Measurements from ENCODE around the gene ABHD17A.
A peak's percentile ranks its signal among the peaks of the same experiment; 100 is the strongest.

Gene ABHD17A

GRCh38 chr19:1849886-1850398, 35.4 kb downstream of the ABHD17A start:
- peaks cover 26% of the 10 kb centered on the region for H3K4me1 ChIP-seq (ENCODE audit: insufficient read depth, insufficient read length)
- no peak for TF ChIP-seq ZNF274 (IDR thresholded peaks at IDR 0.05; ENCODE audit: low read depth, low read length)
- no peak for TF ChIP-seq SUZ12 (IDR thresholded peaks at IDR 0.05; ENCODE audit: extremely low read depth, insufficient read depth, insufficient read length)
- TF ChIP-seq YY1 (IDR thresholded peaks at IDR 0.05; ENCODE audit: insufficient read depth, insufficient read length), result no peak
- H3K36me3 ChIP-seq (ENCODE audit: insufficient read depth, insufficient read length, low read length), result peaks cover 43% of the 10 kb centered on the region
- H3K27me3 ChIP-seq (ENCODE audit: insufficient read depth, insufficient read length), result no peaks in the 10 kb centered on the region
- H3K9ac ChIP-seq (ENCODE audit: insufficient read length, low read depth), result no peak overlapping the region
- no peak for DNase-seq (ENCODE audit: low read depth, low spot score)
- no peak overlapping the region for H3K4me3 ChIP-seq (ENCODE audit: insufficient read length, low read depth)
- H3K9me3 ChIP-seq (ENCODE audit: insufficient read depth, low read length), result no peaks in the 10 kb centered on the region

DNA sequence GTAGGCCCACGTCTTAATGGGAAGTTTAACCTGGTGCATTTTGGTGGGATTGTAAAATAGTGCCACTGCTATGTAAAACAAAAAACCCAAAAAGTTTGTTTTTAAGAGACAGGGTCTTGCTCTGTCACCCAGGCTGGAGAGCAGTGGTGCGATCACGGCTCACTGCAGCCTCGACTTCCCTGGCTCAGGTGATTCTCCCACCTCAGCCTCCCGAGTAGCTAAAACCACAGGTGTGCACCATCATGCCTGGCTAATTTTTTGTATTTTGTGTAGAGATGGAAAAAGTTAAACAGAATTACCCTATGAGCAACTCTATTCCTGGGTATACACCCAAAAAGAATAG, 36.2 kb downstream of the ABHD17A start:
- Histone ChIP-seq H3K4me1 (ENCODE audit: insufficient read depth, insufficient read length) (peaks cover 27% of the 10 kb centered on the region), H3K9me3 (ENCODE audit: insufficient read depth, low read length) (no peaks in the 10 kb centered on the region), H3K9ac (ENCODE audit: insufficient read length, low read depth) (no peak overlapping the region), H3K27me3 (ENCODE audit: insufficient read depth, insufficient read length) (no peaks in the 10 kb centered on the region), H3K36me3 (ENCODE audit: insufficient read depth, insufficient read length, low read length) (peaks cover 48% of the 10 kb centered on the region), H3K4me3 (ENCODE audit: insufficient read length, low read depth) (no peak overlapping the region)
- no peak for DNase-seq (ENCODE audit: low read depth, low spot score)
- no peak for TF ChIP-seq SUZ12 (IDR thresholded peaks at IDR 0.05; ENCODE audit: extremely low read depth, insufficient read depth, insufficient read length)

- Histone ChIP-seq H3K36me3 (ENCODE audit: insufficient read depth, insufficient read length, low read length) (peaks cover 52% of the 10 kb centered on the region), H3K4me1 (ENCODE audit: insufficient read depth, insufficient read length) (peaks cover 25% of the 10 kb centered on the region), H3K9ac (ENCODE audit: insufficient read length, low read depth) (peak within 1 kb of the TSS; percentile 98), H3K4me3 (ENCODE audit: insufficient read length, low read depth) (peak within 1 kb of the TSS; percentile 98), H3K9me3 (ENCODE audit: insufficient read depth, low read length) (no peaks in the 10 kb centered on the region), H3K27me3 (ENCODE audit: insufficient read depth, insufficient read length) (no peaks in the 10 kb centered on the region)
- TF ChIP-seq ZNF274 (IDR thresholded peaks at IDR 0.05; ENCODE audit: low read depth, low read length) (no peak), YY1 (IDR thresholded peaks at IDR 0.05; ENCODE audit: insufficient read depth, insufficient read length) (peak; percentile 81)
- DNase-seq (ENCODE audit: low read depth, low spot score), result peak; percentile 93
These were observed 36.7 kb downstream of the ABHD17A start, which contains the start of gene REXO1 for GRCh38 chr19:1848399-1849131. REXO1 (minus strand) TSS chr19:1848483; CDS start chr19:1848358, 125 bp downstream.

- H3K4me3 ChIP-seq (ENCODE audit: insufficient read length, low read depth), result peak overlapping the region; percentile 98
- TF ChIP-seq SUZ12 (IDR thresholded peaks at IDR 0.05; ENCODE audit: extremely low read depth, insufficient read depth, insufficient read length), result no peak
- TF ChIP-seq ZNF274 (IDR thresholded peaks at IDR 0.05; ENCODE audit: low read depth, low read length), result no peak
- TF ChIP-seq YY1 (IDR thresholded peaks at IDR 0.05; ENCODE audit: insufficient read depth, insufficient read length), result no peak
- H3K9me3 ChIP-seq (ENCODE audit: insufficient read depth, low read length), result no peaks in the 10 kb centered on the region
- peaks cover 52% of the 10 kb centered on the region for H3K36me3 ChIP-seq (ENCODE audit: insufficient read depth, insufficient read length, low read length)
- DNase-seq (ENCODE audit: low read depth, low spot score), result no peak
- peaks cover 22% of the 10 kb centered on the region for H3K4me1 ChIP-seq (ENCODE audit: insufficient read depth, insufficient read length)
- H3K27me3 ChIP-seq (ENCODE audit: insufficient read depth, insufficient read length), result no peaks in the 10 kb centered on the region
- H3K9ac ChIP-seq (ENCODE audit: insufficient read length, low read depth), result peak overlapping the region; percentile 98
These were observed 37.5 kb downstream of the ABHD17A start for GRCh38 chr19:1847684-1848398.

DNA sequence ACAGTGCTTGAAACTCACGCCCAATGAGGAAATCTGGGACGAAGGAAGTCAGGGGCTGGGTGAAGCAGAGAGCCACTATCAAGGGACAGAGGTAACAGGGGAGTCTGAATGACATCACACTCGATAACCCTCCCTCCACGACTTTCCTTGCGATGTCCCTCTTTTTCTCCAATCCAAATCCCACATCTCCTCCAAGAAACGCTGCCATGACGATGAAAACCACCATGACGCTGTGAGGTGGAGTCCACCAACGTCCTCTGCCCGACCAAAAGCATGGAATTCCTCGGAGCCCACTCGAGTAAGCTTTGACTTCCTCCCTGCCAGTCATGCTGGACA, 38.0 kb downstream of the ABHD17A start:
- peaks cover 48% of the 10 kb centered on the region for H3K36me3 ChIP-seq (ENCODE audit: insufficient read depth, insufficient read length, low read length)
- H3K9me3 ChIP-seq (ENCODE audit: insufficient read depth, low read length), result no peaks in the 10 kb centered on the region
- TF ChIP-seq ZNF274 (IDR thresholded peaks at IDR 0.05; ENCODE audit: low read depth, low read length), result no peak
- TF ChIP-seq YY1 (IDR thresholded peaks at IDR 0.05; ENCODE audit: insufficient read depth, insufficient read length), result no peak
- no peak for TF ChIP-seq SUZ12 (IDR thresholded peaks at IDR 0.05; ENCODE audit: extremely low read depth, insufficient read depth, insufficient read length)
- H3K4me3 ChIP-seq (ENCODE audit: insufficient read length, low read depth), result peak overlapping the region; percentile 98
- H3K27me3 ChIP-seq (ENCODE audit: insufficient read depth, insufficient read length), result no peaks in the 10 kb centered on the region
- H3K4me1 ChIP-seq (ENCODE audit: insufficient read depth, insufficient read length), result peaks cover 21% of the 10 kb centered on the region
- H3K9ac ChIP-seq (ENCODE audit: insufficient read length, low read depth), result peak overlapping the region; percentile 98
- DNase-seq (ENCODE audit: low read depth, low spot score), result no peak

DNA sequence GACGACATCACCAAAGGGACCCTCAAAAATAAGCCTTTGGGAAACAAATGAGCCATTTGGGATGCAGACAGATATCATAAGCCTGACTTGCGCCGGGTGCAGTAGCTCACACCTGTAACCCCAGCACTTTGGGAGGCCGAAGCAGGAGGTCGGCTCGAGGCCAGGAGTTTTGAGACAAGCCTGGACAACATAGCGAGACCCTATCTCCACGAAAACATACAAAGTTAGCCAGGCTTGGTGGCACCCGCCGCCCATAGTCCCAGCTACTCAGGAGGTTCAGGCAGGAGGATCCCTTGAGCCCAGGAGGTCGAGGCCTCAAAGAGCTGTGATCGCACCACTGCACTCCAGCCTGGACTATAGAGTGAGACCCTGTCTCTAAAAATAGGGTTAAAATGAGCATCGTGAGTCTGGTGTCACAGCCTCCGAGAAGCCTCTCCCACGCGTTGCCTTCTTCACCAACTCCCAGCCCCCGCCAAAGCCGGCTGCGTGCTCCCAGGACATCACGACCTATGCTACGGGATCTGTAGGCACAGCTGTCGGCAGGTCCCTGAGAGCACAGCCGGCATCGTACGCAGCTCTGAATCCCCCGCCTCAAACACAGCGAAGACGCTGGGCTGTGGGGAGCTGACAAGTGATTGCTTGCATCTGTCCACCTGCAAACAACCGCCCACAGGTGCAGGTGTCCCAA, 38.6 kb downstream of the ABHD17A start:
- Histone ChIP-seq H3K4me3 (ENCODE audit: insufficient read length, low read depth) (peak overlapping the region; percentile 98), H3K27me3 (ENCODE audit: insufficient read depth, insufficient read length) (no peaks in the 10 kb centered on the region), H3K9me3 (ENCODE audit: insufficient read depth, low read length) (no peaks in the 10 kb centered on the region), H3K9ac (ENCODE audit: insufficient read length, low read depth) (peak overlapping the region; percentile 98), H3K4me1 (ENCODE audit: insufficient read depth, insufficient read length) (peaks cover 23% of the 10 kb centered on the region), H3K36me3 (ENCODE audit: insufficient read depth, insufficient read length, low read length) (peaks cover 45% of the 10 kb centered on the region)
- TF ChIP-seq ZNF274 (IDR thresholded peaks at IDR 0.05; ENCODE audit: low read depth, low read length), result no peak
- no peak for TF ChIP-seq SUZ12 (IDR thresholded peaks at IDR 0.05; ENCODE audit: extremely low read depth, insufficient read depth, insufficient read length)
- TF ChIP-seq YY1 (IDR thresholded peaks at IDR 0.05; ENCODE audit: insufficient read depth, insufficient read length), result no peak
- DNase-seq (ENCODE audit: low read depth, low spot score), result no peak

DNA sequence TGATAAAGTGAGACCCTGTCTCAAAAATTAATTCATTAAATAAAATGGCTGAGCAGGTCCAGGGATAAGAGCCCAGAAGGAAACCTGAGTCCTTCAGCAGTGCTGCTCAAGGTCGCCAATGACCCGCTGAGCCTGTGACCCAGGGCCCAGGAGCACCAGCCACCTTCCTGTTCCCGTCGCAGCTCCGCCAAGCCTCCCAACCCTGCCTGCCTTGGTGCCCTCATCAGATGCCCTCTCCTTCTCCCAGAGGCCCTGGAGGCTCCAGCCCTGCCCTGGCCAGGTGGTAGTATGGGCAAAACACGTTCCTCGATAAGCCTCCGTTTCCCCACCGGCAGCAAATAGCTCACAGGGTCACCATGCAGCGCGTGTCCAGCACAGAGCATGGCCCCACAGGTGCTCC, 39.7 kb downstream of the ABHD17A start:
- Histone ChIP-seq H3K36me3 (ENCODE audit: insufficient read depth, insufficient read length, low read length) (peaks cover 53% of the 10 kb centered on the region), H3K4me1 (ENCODE audit: insufficient read depth, insufficient read length) (peaks cover 27% of the 10 kb centered on the region), H3K9me3 (ENCODE audit: insufficient read depth, low read length) (no peaks in the 10 kb centered on the region), H3K9ac (ENCODE audit: insufficient read length, low read depth) (peak overlapping the region; percentile 39), H3K4me3 (ENCODE audit: insufficient read length, low read depth) (no peak overlapping the region), H3K27me3 (ENCODE audit: insufficient read depth, insufficient read length) (no peaks in the 10 kb centered on the region)
- DNase-seq (ENCODE audit: low read depth, low spot score), result no peak
- TF ChIP-seq SUZ12 (IDR thresholded peaks at IDR 0.05; ENCODE audit: extremely low read depth, insufficient read depth, insufficient read length) (no peak), YY1 (IDR thresholded peaks at IDR 0.05; ENCODE audit: insufficient read depth, insufficient read length) (no peak), ZNF274 (IDR thresholded peaks at IDR 0.05; ENCODE audit: low read depth, low read length) (no peak)
